WTC11 (cell line): Measurements from ENCODE around the gene ARHGAP26. TPM values are rescaled to one million over a fixed set of nuclear protein-coding genes. Genes with fewer than 3 reads are reported as not detected.

ENCODE experiments used
- ATAC-seq: fragments of 200-7000 bp; cut with Tn5 transposase; 2 replicates; pipeline ENCODE4 v1.10.0; 2021; ENCODE audit warnings: mild to moderate bottlenecking, moderate library complexity
- CTCF ChIA-PET: fragments of 300-600 bp; sonication (Branson Sonifier 250); formaldehyde crosslinking; loops from one replicate; lab custom pipeline; 2021; ENCODE audit warnings: antibody characterized with exemption; lab: Charles Lee
- POLR2A ChIA-PET: fragments of 350-600 bp; sonication (Branson Sonifier 250); formaldehyde crosslinking; loops from one replicate; lab custom pipeline; 2021; ENCODE audit warnings: antibody characterized with exemption; lab: Charles Lee
- DNase-seq: peaks from one replicate; pipeline ENCODE4 v3.0.0; 2021; ENCODE audit warnings: low spot score
- H3K27ac Mint-ChIP-seq: 2 replicates; pipeline ENCODE4 v1.8.0; 2021; ENCODE audit warnings: mixed read lengths
- H3K27me3 Mint-ChIP-seq: 2 replicates; pipeline ENCODE4 v1.8.0; 2021; ENCODE audit warnings: low read depth, mild to moderate bottlenecking, moderate library complexity, mixed read lengths
- H3K36me3 Mint-ChIP-seq: 2 replicates; pipeline ENCODE4 v1.8.0; 2021; ENCODE audit warnings: mixed read lengths
- H3K4me1 Mint-ChIP-seq: 2 replicates; pipeline ENCODE4 v1.8.0; 2022; ENCODE audit warnings: mixed read lengths
- H3K4me3 Mint-ChIP-seq: 2 replicates; pipeline ENCODE4 v1.8.0; 2021; ENCODE audit warnings: mild to moderate bottlenecking, moderate library complexity, mixed read lengths
- H3K9me3 Mint-ChIP-seq: 2 replicates; pipeline ENCODE4 v1.8.0; 2021; ENCODE audit warnings: mixed read lengths
- CREB1 ChIP-seq: sonication (generic); formaldehyde crosslinking; IDR thresholded peaks from 2 replicates; pipeline ENCODE4 v1.8.0; 2023; ENCODE audit warnings: mild to moderate bottlenecking, missing genetic modification reagents
- CREM ChIP-seq: sonication (generic); formaldehyde crosslinking; IDR thresholded peaks from 2 replicates; pipeline ENCODE4 v1.8.1; 2022; ENCODE audit warnings: mild to moderate bottlenecking, missing genetic modification reagents, moderate library complexity
- FOXP1 ChIP-seq: sonication (generic); formaldehyde crosslinking; IDR thresholded peaks from 2 replicates; pipeline ENCODE4 v1.8.0; 2022; ENCODE audit warnings: missing genetic modification reagents, mild to moderate bottlenecking, moderate library complexity, borderline replicate concordance
- GRHL2 ChIP-seq: fragments of 250-450 bp; sonication (Bioruptor Pico); IDR thresholded peaks from 2 replicates; pipeline ENCODE4 v1.8.0; 2022; ENCODE audit warnings: mild to moderate bottlenecking, moderate library complexity; ENCODE audit not compliant: insufficient replicate concordance, severe bottlenecking
- KAT7 ChIP-seq: sonication (generic); formaldehyde crosslinking; IDR thresholded peaks from 2 replicates; pipeline ENCODE4 v1.8.1; 2023; ENCODE audit warnings: missing genetic modification reagents, mild to moderate bottlenecking, borderline replicate concordance
- MYBL2 ChIP-seq: sonication (generic); formaldehyde crosslinking; IDR thresholded peaks from 2 replicates; pipeline ENCODE4 v1.8.1; 2023; ENCODE audit warnings: mild to moderate bottlenecking, moderate library complexity, missing genetic modification reagents
- NFYB ChIP-seq: sonication (generic); formaldehyde crosslinking; conservative IDR thresholded peaks from 2 replicates; pipeline ENCODE4 v1.8.0; 2022; ENCODE audit warnings: low read depth, missing genetic modification reagents
- SMAD4 ChIP-seq: sonication (generic); formaldehyde crosslinking; IDR thresholded peaks from 2 replicates; pipeline ENCODE4 v1.8.0; 2022; ENCODE audit warnings: mild to moderate bottlenecking, missing genetic modification reagents
- SOX15 ChIP-seq: fragments of 250-450 bp; sonication (Bioruptor Pico); IDR thresholded peaks from 2 replicates; pipeline ENCODE4 v1.9.0; 2021; ENCODE audit warnings: mild to moderate bottlenecking
- SP1 ChIP-seq: sonication (generic); formaldehyde crosslinking; conservative IDR thresholded peaks from 2 replicates; pipeline ENCODE4 v1.8.1; 2022; ENCODE audit warnings: missing genetic modification reagents
- TEAD1 ChIP-seq: sonication (generic); formaldehyde crosslinking; IDR thresholded peaks from 2 replicates; pipeline ENCODE4 v1.8.0; 2022; ENCODE audit warnings: mild to moderate bottlenecking, missing genetic modification reagents
- ZBTB21 ChIP-seq: sonication (generic); formaldehyde crosslinking; IDR thresholded peaks from 2 replicates; pipeline ENCODE4 v1.8.1; 2023; ENCODE audit warnings: mild to moderate bottlenecking, missing genetic modification reagents, borderline replicate concordance
- ZNF138 ChIP-seq: sonication (generic); formaldehyde crosslinking; conservative IDR thresholded peaks from 2 replicates; pipeline ENCODE4 v1.8.1; 2022; ENCODE audit warnings: mild to moderate bottlenecking, moderate library complexity, missing genetic modification reagents
- ZNF317 ChIP-seq: sonication (generic); formaldehyde crosslinking; IDR thresholded peaks from 2 replicates; pipeline ENCODE4 v1.8.1; 2023; ENCODE audit warnings: low read depth, mild to moderate bottlenecking, moderate library complexity, missing genetic modification reagents, borderline replicate concordance
- total RNA-seq: library from RNA; stranded (reverse); gene quantifications from 3 replicates; pipeline ENCODE4 v1.2.3, GENCODE V29; 2021
- TF ChIP-seq, protein P1 (sequence below): sonication (generic); formaldehyde crosslinking; IDR thresholded peaks from 2 replicates; pipeline ENCODE4 v1.8.0; 2022; ENCODE audit warnings: missing genetic modification reagents
- TF ChIP-seq, protein P2 (sequence below): sonication (generic); formaldehyde crosslinking; IDR thresholded peaks from 2 replicates; pipeline ENCODE4 v1.8.0; 2023; ENCODE audit warnings: missing genetic modification reagents
- TF ChIP-seq, protein P3 (sequence below): fragments of 250-450 bp; sonication (Bioruptor Pico); IDR thresholded peaks from 2 replicates; pipeline ENCODE4 v1.9.0; 2021; ENCODE audit warnings: mild to moderate bottlenecking
- TF ChIP-seq, protein P4 (sequence below): sonication (generic); formaldehyde crosslinking; IDR thresholded peaks from 2 replicates; pipeline ENCODE4 v1.8.1; 2022; ENCODE audit warnings: low read depth, mild to moderate bottlenecking, moderate library complexity, missing genetic modification reagents, borderline replicate concordance
- TF ChIP-seq, protein P5 (sequence below): fragments of 250-450 bp; sonication (Bioruptor Pico); IDR thresholded peaks from 2 replicates; pipeline ENCODE4 v1.9.0; 2021; ENCODE audit warnings: mild to moderate bottlenecking

The ARHGAP26 gene
- total RNA-seq, 1 experiment from 2014 or later = 22.3 TPM

DNA sequence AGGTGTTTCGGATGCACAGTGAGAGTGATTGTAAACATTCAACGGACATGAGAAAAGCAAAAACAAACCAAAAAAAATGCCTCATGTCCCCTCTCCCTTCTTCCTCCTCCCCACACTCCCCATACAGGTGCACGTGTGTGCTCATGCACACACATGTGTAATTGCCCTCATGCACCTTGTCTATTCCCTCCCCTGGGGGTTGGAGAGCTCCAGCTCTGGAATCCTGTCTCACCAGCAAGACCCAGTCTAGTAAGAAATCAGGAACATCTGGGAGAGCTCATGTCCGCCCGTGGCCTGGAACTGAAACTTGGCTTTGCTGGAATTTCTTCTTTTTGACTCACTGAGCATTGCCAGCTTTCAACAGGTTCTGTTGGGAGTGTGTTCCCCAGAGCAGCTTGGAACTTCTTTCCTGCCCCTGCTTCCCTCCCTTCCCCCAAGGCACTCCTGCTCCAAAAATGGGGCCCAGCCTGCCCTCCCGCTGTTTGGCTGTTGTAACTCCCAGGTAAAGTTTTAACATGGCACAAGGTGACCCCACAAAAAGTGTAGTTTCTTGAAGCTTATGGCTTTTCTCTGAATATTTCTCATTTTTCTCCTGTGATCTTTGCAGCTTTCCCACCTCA lies 443.2 kb downstream of the ARHGAP26 start (continued):
- TF ChIP-seq KAT7 (CRISPR knock-in tag) = no peak
- TF ChIP-seq NFYB = no peak
- TF ChIP-seq, protein P1, sequence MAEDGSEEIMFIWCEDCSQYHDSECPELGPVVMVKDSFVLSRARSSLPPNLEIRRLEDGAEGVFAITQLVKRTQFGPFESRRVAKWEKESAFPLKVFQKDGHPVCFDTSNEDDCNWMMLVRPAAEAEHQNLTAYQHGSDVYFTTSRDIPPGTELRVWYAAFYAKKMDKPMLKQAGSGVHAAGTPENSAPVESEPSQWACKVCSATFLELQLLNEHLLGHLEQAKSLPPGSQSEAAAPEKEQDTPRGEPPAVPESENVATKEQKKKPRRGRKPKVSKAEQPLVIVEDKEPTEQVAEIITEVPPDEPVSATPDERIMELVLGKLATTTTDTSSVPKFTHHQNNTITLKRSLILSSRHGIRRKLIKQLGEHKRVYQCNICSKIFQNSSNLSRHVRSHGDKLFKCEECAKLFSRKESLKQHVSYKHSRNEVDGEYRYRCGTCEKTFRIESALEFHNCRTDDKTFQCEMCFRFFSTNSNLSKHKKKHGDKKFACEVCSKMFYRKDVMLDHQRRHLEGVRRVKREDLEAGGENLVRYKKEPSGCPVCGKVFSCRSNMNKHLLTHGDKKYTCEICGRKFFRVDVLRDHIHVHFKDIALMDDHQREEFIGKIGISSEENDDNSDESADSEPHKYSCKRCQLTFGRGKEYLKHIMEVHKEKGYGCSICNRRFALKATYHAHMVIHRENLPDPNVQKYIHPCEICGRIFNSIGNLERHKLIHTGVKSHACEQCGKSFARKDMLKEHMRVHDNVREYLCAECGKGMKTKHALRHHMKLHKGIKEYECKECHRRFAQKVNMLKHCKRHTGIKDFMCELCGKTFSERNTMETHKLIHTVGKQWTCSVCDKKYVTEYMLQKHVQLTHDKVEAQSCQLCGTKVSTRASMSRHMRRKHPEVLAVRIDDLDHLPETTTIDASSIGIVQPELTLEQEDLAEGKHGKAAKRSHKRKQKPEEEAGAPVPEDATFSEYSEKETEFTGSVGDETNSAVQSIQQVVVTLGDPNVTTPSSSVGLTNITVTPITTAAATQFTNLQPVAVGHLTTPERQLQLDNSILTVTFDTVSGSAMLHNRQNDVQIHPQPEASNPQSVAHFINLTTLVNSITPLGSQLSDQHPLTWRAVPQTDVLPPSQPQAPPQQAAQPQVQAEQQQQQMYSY (CRISPR knock-in tag) = no peak

DNA sequence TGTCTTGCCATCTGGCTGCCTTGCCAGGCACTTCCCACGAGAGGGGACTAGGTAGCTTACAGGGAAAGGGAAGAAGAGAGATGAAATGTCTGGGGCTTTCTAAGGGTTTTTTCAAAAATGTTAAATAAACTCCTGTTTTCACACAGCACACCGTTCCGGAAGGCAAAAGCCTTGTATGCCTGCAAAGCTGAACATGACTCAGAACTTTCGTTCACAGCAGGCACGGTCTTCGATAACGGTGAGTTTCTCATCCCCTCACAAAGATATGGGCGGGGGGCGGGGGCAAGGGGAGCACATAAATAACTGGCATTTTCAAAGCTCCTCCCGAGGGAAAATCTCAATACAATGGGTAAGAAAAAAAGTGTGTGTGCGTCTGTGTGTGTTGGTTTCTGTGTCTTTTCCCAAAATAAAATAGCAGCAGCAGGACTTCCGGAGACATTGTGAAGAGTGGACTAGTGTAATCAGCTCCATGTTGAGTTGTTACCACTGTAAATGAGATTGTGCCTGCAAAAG lies 443.7 kb downstream of the ARHGAP26 start:
- H3K27ac Mint-ChIP-seq = peak overlapping the region; percentile 68; the same call in 1 of the 2 replicates
- ATAC-seq (no peak), DNase-seq (no peak)
- H3K4me1 Mint-ChIP-seq = peaks cover 30% of the 10 kb centered on the region
- ChIA-PET CTCF (interaction anchor here (1.0 to 1.2 kb wide), 2 partner anchors 8 to 211 kb away, joined by 3 to 5 read pairs; no protein-coding TSS in a partner anchor), POLR2A (interaction anchor here (0.6 kb wide), 1 partner anchor 54 kb away, joined by 3 read pairs; no protein-coding TSS in a partner anchor)
- no peaks in the 10 kb centered on the region; the same call in 1 of the 2 replicates for H3K36me3 Mint-ChIP-seq
- no peak for TF ChIP-seq GRHL2
- TF ChIP-seq ZNF317 = no peak
- TF ChIP-seq SP1 (CRISPR knock-in tag) = no peak
- no peak for TF ChIP-seq FOXP1 (CRISPR knock-in tag)
- TF ChIP-seq, protein P2, sequence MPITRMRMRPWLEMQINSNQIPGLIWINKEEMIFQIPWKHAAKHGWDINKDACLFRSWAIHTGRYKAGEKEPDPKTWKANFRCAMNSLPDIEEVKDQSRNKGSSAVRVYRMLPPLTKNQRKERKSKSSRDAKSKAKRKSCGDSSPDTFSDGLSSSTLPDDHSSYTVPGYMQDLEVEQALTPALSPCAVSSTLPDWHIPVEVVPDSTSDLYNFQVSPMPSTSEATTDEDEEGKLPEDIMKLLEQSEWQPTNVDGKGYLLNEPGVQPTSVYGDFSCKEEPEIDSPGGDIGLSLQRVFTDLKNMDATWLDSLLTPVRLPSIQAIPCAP (CRISPR knock-in tag) = no peak
- TF ChIP-seq ZBTB21 (CRISPR knock-in tag) = no peak
- no peak for TF ChIP-seq CREB1 (CRISPR knock-in tag)
- TF ChIP-seq ZNF138 (CRISPR knock-in tag) = no peak
- TF ChIP-seq, protein P3, sequence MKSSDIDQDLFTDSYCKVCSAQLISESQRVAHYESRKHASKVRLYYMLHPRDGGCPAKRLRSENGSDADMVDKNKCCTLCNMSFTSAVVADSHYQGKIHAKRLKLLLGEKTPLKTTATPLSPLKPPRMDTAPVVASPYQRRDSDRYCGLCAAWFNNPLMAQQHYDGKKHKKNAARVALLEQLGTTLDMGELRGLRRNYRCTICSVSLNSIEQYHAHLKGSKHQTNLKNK (CRISPR knock-in tag) = no peak
- no peak for TF ChIP-seq TEAD1 (CRISPR knock-in tag)
- TF ChIP-seq MYBL2 (CRISPR knock-in tag) = no peak
- TF ChIP-seq, protein P4, sequence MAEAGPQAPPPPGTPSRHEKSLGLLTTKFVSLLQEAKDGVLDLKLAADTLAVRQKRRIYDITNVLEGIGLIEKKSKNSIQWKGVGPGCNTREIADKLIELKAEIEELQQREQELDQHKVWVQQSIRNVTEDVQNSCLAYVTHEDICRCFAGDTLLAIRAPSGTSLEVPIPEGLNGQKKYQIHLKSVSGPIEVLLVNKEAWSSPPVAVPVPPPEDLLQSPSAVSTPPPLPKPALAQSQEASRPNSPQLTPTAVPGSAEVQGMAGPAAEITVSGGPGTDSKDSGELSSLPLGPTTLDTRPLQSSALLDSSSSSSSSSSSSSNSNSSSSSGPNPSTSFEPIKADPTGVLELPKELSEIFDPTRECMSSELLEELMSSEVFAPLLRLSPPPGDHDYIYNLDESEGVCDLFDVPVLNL = no peak
- TF ChIP-seq, protein P5, sequence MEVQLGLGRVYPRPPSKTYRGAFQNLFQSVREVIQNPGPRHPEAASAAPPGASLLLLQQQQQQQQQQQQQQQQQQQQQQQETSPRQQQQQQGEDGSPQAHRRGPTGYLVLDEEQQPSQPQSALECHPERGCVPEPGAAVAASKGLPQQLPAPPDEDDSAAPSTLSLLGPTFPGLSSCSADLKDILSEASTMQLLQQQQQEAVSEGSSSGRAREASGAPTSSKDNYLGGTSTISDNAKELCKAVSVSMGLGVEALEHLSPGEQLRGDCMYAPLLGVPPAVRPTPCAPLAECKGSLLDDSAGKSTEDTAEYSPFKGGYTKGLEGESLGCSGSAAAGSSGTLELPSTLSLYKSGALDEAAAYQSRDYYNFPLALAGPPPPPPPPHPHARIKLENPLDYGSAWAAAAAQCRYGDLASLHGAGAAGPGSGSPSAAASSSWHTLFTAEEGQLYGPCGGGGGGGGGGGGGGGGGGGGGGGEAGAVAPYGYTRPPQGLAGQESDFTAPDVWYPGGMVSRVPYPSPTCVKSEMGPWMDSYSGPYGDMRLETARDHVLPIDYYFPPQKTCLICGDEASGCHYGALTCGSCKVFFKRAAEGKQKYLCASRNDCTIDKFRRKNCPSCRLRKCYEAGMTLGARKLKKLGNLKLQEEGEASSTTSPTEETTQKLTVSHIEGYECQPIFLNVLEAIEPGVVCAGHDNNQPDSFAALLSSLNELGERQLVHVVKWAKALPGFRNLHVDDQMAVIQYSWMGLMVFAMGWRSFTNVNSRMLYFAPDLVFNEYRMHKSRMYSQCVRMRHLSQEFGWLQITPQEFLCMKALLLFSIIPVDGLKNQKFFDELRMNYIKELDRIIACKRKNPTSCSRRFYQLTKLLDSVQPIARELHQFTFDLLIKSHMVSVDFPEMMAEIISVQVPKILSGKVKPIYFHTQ (CRISPR knock-in tag) = no peak
- no peak for TF ChIP-seq SMAD4 (CRISPR knock-in tag)
- no peak for TF ChIP-seq CREM
- no peak for TF ChIP-seq SOX15 (CRISPR knock-in tag)
- no peaks in the 10 kb centered on the region for H3K9me3 Mint-ChIP-seq
- H3K4me3 Mint-ChIP-seq = no peak overlapping the region
- no peaks in the 10 kb centered on the region for H3K27me3 Mint-ChIP-seq
